WTC11 (cell line): ENCODE measurements around the gene PCDHB16. TPM values are rescaled to one million over a fixed set of nuclear protein-coding genes. Genes with fewer than 3 reads are reported as not detected.
"Not testable (repeated sequence)": the region's sequence is repeated elsewhere in the genome, so short reads cannot be mapped to it uniquely, and the experiment has no call there.

ENCODE experiments used
- ATAC-seq: fragments of 200-7000 bp; cut with Tn5 transposase; 2 replicates; pipeline ENCODE4 v1.10.0; 2021; ENCODE audit warnings: mild to moderate bottlenecking, moderate library complexity
- CTCF ChIA-PET: fragments of 300-600 bp; sonication (Branson Sonifier 250); formaldehyde crosslinking; loops from one replicate; lab custom pipeline; 2021; ENCODE audit warnings: antibody characterized with exemption; lab: Charles Lee
- POLR2A ChIA-PET: fragments of 350-600 bp; sonication (Branson Sonifier 250); formaldehyde crosslinking; loops from one replicate; lab custom pipeline; 2021; ENCODE audit warnings: antibody characterized with exemption; lab: Charles Lee
- DNase-seq: peaks from one replicate; pipeline ENCODE4 v3.0.0; 2021; ENCODE audit warnings: low spot score
- H3K27ac Mint-ChIP-seq: 2 replicates; pipeline ENCODE4 v1.8.0; 2021; ENCODE audit warnings: mixed read lengths
- H3K27me3 Mint-ChIP-seq: 2 replicates; pipeline ENCODE4 v1.8.0; 2021; ENCODE audit warnings: low read depth, mild to moderate bottlenecking, moderate library complexity, mixed read lengths
- H3K36me3 Mint-ChIP-seq: 2 replicates; pipeline ENCODE4 v1.8.0; 2021; ENCODE audit warnings: mixed read lengths
- H3K4me1 Mint-ChIP-seq: 2 replicates; pipeline ENCODE4 v1.8.0; 2022; ENCODE audit warnings: mixed read lengths
- H3K4me3 Mint-ChIP-seq: 2 replicates; pipeline ENCODE4 v1.8.0; 2021; ENCODE audit warnings: mild to moderate bottlenecking, moderate library complexity, mixed read lengths
- H3K9me3 Mint-ChIP-seq: 2 replicates; pipeline ENCODE4 v1.8.0; 2021; ENCODE audit warnings: mixed read lengths
- ATF1 ChIP-seq: sonication (generic); formaldehyde crosslinking; IDR thresholded peaks from 2 replicates; pipeline ENCODE4 v1.8.1; 2023; ENCODE audit warnings: mild to moderate bottlenecking, moderate library complexity, missing genetic modification reagents
- CTCF ChIP-seq: fragments of 200-600 bp; IDR thresholded peaks from 2 replicates; pipeline ENCODE4 v1.8.0; 2022; ENCODE audit warnings: antibody characterized with exemption
- E2F5 ChIP-seq: sonication (generic); formaldehyde crosslinking; IDR thresholded peaks from 2 replicates; pipeline ENCODE4 v1.8.1; 2022; ENCODE audit warnings: mild to moderate bottlenecking, moderate library complexity, missing genetic modification reagents
- FOXJ3 ChIP-seq: sonication (generic); formaldehyde crosslinking; IDR thresholded peaks from 2 replicates; pipeline ENCODE4 v1.9.0; 2021; ENCODE audit warnings: missing genetic modification reagents, mild to moderate bottlenecking, borderline replicate concordance
- GABPB1 ChIP-seq: sonication (generic); formaldehyde crosslinking; IDR thresholded peaks from 2 replicates; pipeline ENCODE4 v1.8.1; 2023; ENCODE audit warnings: mild to moderate bottlenecking, missing genetic modification reagents
- IRF1 ChIP-seq: sonication (generic); formaldehyde crosslinking; IDR thresholded peaks from 2 replicates; pipeline ENCODE4 v1.8.0; 2023; ENCODE audit warnings: missing genetic modification reagents
- MXD4 ChIP-seq: fragments of 250-450 bp; sonication (Bioruptor Pico); IDR thresholded peaks from 2 replicates; pipeline ENCODE4 v1.8.0; 2021; ENCODE audit warnings: mild to moderate bottlenecking, moderate library complexity, borderline replicate concordance
- NR3C1 ChIP-seq: sonication (generic); formaldehyde crosslinking; conservative IDR thresholded peaks from 2 replicates; pipeline ENCODE4 v1.8.1; 2023; ENCODE audit warnings: low read depth, mild to moderate bottlenecking, missing genetic modification reagents
- USF1 ChIP-seq: sonication (generic); formaldehyde crosslinking; IDR thresholded peaks from 2 replicates; pipeline ENCODE4 v1.8.0; 2022; ENCODE audit warnings: mild to moderate bottlenecking, missing genetic modification reagents
- ZMAT4 ChIP-seq: fragments of 250-450 bp; sonication (Bioruptor Pico); IDR thresholded peaks from 2 replicates; pipeline ENCODE4 v1.9.0; 2021; ENCODE audit warnings: mild to moderate bottlenecking
- ZNF512 ChIP-seq: sonication (generic); formaldehyde crosslinking; IDR thresholded peaks from 2 replicates; pipeline ENCODE4 v1.8.1; 2022; ENCODE audit warnings: missing genetic modification reagents, borderline replicate concordance
- total RNA-seq: library from RNA; stranded (reverse); gene quantifications from 3 replicates; pipeline ENCODE4 v1.2.3, GENCODE V29; 2021

Gene PCDHB16
- total RNA-seq, 1 experiment from 2014 or later: 3.7 TPM

GRCh38 chr5:141150993-141151325 lies 31.2 kb upstream of the PCDHB16 start:
- ChIA-PET CTCF (interaction anchor here (1.5 to 1.8 kb wide), 6 partner anchors 10 to 310 kb away, joined by 3 to 22 read pairs (median 6); partner anchors contain the start of genes PCDHA8, PCDHB4, PCDHB5 and PCDHB9), POLR2A (no interaction called here)
- Mint-ChIP-seq H3K4me3 (no peak overlapping the region), H3K4me1 (0 out of 2 replicates have a peak, but pooled peaks cover 4% of the 10 kb centered on the region), H3K27me3 (peaks cover 4% of the 10 kb centered on the region; the same call in 1 of the 2 replicates), H3K9me3 (peaks cover 18% of the 10 kb centered on the region), H3K36me3 (peaks cover 15% of the 10 kb centered on the region), H3K27ac (no peak overlapping the region)
- ATAC-seq (no peak), DNase-seq (no peak)
- TF ChIP-seq GABPB1 (CRISPR knock-in tag) (no peak), NR3C1 (no peak), USF1 (CRISPR knock-in tag) (no peak), ATF1 (CRISPR knock-in tag) (no peak), ZNF512 (CRISPR knock-in tag) (no peak), E2F5 (CRISPR knock-in tag) (no peak), FOXJ3 (CRISPR knock-in tag) (no peak), CTCF (no peak), IRF1 (CRISPR knock-in tag) (no peak), MXD4 (no peak), ZMAT4 (no peak)

GRCh38 chr5:141151632-141152031 lies 30.6 kb upstream of the PCDHB16 start:
- H3K27ac Mint-ChIP-seq, DNase-seq, H3K4me1 Mint-ChIP-seq, H3K27me3 Mint-ChIP-seq, POLR2A ChIA-PET, ATAC-seq, H3K4me3 Mint-ChIP-seq: not testable (repeated sequence)
- Mint-ChIP-seq H3K9me3 (peaks cover 19% of the 10 kb centered on the region), H3K36me3 (peaks cover 16% of the 10 kb centered on the region)
- CTCF ChIA-PET: interaction anchor here (1.1 kb wide), 1 partner anchor 16 kb away, joined by 5 read pairs; the partner anchor contains the start of gene PCDHB5

GRCh38 chr5:141152096-141152495 lies 30.1 kb upstream of the PCDHB16 start:
- CTCF ChIA-PET: interaction anchor here (0.9 to 1.1 kb wide), 3 partner anchors 17 to 41 kb away, joined by 3 to 5 read pairs (median 3); partner anchors contain the start of gene PCDHB5
- H3K27me3 Mint-ChIP-seq, DNase-seq, H3K4me1 Mint-ChIP-seq, H3K27ac Mint-ChIP-seq, H3K4me3 Mint-ChIP-seq, ATAC-seq, POLR2A ChIA-PET: not testable (repeated sequence)
- peaks cover 21% of the 10 kb centered on the region for H3K36me3 Mint-ChIP-seq
- peaks cover 24% of the 10 kb centered on the region for H3K9me3 Mint-ChIP-seq
